Activated CD4-positive, alpha-beta T cell treated with anti-CD3 and anti-CD28 coated beads, Interleukin-2, amount 50 U/mL, for 4 hours (primary cell): ENCODE measurements around the gene LRP5.

Experiments
- DNase-seq, 2 experiments: peaks; one replicate each; pipeline ENCODE4 v3.0.0-alpha.2; 2020

The LRP5 gene

DNA sequence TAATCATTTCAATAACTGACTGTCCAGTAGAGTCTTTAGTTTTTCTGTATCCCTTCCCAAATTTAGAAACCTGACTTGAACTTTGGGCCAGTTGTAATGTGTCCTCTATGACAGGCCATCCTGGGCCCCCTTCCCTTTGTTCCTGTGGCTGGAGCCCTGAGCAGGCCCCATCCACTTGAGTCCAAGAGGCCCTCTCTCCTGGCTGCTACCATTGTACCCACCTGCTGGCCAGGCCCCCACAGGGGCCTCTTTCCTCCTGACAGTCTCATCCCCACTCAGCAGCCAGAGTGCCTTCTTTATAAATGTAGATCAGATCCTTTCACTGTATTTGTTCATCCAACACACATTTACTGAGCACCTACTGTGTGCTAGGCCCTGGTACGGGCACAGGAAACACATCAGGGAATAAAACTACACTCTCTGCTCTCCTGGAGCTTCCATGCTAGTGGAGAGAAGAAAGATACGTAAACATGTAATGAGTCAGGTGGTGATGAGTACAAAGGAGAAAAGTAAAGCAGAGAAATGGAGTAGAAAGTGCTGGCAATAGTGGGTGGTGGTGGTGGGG, 2.7 kb upstream of the LRP5 start:
- DNase-seq, result no peak

DNA sequence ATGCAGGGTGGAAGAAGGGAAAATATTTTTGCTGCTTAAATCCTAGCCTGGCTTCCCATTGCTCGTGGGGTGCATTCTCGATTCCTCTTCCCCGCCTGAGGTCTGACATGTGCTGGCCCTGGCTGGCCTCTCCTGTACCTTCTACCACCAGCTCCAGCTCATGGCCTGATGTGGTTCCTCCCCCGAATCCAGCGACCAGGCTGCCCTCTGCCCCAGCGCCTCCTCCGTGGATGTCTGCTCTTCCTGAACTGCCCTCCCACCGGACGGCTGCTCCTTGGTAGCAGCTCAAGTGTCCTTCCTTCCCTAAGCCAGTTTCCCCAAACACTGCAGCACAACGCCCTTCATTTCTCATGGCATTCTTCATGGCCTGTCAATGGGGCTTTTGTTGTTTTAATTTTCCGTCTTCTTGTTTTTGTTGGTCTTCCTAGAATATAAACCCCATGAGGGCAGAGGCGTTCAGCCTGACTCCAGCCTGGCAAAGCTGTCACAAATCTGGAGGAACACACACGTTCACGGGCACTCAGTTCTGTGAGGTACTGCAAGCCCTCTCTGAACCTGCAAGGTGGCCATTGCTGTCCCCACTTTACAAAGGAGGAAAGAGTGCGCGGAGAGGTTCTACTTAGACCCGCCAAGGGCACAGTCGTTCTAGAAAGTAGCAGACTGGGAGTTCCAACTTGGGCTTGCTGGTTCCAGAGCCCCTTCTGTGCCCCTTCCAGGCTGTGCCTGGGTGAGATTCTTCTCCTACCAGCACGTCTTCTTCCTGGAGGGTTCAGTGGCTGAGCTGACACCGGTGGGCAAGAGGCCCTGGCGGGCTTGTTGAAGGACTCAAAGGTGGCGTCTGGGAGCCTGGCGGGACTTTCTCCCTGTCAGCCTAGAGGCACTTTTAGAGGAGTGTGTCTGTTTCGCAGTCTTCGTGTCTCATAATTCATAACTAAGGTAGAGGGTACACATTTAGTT, 953 bp upstream of the LRP5 start:
- DNase-seq, result no peak

DNA sequence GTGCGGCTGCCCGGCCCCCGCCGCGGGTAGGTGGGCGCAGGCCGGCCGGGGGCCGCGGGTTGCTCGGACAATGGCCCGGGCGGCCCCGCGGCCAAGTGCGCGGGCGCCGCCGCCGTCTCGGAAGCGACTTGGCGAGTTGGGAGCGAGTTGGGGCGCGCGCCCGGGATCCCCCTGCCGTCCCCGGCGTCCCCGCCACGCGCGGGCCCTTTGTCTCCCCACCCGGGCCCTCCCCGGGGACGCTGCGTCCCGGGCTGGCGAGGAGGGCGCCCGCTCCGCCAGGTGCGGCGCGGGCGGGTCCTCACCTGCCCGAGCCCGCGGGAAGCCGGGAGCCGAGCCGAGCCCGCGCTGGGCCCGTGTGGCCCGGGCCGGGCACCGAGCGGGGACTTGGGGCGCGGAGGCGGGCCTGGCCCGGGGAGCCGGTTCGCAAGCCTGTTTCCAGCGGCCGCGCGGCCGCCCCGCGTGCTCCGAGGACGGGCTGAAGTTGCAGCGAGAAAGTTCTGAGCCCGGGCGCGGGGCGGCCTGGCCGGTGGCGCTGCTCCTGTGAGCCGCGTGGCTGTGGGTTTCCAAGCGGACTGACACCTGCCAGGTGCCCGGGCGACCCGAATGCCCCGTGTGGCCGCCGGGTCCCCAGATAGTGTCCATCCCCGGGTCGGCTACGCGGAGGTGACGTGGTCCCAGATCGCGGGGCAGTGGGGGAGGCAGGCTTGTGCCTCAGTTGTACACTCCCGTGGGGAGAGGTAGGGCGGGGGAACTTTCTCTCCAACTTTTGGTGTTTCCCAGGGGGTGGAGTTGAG, 586 bp downstream of the LRP5 start:
- no peak for DNase-seq

DNA sequence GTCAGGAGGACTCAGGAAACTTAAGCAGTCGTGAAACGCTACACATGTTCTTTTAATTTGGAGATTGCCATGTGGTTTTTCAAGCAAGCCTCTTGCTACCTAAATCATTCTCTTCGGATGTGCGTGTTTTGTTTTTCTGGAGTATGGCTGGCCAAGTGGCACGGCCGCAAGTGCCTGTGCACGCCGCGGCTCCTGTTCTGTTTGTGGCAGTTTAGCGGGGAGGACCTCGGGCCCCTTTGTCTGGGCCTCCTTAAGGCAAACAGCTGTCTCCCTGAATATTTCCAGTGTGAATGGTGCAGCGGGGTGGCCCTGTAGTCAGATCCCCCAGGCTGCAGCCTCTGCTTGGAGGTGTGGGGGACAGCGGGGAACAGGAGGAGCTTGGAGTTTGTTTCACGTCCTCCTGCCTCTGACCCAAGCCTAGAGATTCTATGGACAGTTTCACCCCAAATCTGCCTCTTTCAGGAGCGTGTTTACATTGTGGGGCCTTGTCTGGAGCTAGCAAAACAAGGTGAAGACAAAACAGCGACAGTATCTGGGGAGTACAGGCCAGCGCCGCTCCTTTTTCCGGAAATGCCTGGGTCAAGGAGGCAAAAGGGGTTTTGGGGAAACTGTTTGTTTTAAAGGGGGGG, 1.3 kb downstream of the LRP5 start:
- no peak for DNase-seq

DNA sequence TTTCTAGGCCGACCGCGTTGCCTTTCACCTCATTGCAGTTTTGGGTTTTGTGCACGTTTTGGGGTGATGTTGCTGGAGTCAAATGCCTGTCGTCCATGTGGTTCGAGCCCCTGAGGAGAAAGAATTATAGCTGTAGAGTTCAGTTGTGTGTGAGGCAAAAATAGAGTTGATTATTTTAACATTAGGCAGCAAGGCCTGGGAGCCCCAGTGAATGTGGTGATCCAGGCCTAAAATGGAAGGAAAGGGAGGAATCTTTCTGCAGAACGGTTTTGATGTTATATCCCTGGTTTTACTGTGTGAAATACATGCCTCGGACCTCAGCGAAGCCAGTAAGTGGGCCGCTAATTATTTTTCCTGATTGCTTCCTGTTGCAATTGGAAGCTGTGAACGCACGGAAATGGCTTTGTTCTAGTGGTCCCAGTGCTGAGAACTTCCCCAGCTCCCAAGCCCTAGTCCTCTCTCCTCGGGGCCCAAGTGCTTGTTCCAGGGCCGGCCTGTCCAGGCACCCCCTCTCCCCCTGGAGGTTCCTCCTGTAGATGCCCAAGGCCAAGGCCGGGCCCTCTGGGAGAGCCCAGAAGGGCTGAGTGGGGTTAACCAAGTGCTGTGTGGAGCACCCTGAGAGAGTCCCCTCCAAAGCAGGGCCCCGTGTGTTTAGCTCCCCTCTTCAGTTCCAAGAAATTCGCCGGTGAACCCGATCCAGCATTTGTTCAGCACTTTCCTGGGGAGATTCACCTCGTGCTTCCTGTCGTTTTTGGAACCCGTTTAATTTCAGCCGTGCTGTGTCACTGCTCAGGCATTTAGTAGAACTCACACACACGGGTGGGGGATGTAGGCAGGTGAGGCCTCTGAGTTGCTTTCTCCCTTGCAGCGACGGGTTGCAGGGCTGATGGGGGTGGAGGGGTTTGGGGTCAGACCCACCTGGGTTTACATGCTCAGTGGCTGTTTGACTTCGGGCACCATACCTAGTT, 2.1 kb downstream of the LRP5 start:
- no peak for DNase-seq

DNA sequence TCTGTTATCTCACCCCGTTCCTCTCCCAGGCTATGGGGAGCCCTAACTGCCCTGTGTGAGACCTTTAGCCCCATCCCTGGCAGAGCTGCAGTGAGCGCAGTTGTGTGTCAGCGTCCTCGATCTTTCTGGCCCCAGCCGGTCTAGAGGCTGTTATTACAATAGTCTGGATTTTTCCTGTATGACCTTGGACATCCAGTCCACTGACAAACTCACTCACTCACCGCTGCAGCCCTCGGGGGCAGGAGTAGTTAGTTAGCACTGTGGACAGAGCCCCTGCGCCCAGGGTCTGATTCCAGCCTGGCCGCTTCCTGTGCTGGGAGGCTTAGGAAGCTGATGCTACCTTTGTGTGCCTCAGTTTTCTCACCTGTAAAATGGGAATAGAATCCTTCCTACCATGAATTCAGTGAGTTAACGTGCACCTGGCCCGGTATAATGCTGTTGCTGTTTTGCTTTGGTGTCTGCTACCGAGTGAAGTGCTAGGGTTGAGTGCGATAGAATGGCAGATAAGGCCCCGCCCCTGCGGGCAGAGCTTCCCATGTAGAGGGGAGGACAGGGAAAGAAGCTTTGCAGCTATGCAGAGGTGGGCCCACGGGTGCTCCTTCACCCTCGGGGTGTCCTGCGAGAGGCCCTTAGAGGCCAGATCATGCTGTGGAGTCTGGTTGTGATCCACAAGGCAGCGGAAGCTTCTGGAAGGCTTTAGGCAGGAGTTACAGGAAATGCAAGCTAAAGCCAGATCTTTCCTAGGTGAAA, 3.0 kb downstream of the LRP5 start:
- no peak for DNase-seq

DNA sequence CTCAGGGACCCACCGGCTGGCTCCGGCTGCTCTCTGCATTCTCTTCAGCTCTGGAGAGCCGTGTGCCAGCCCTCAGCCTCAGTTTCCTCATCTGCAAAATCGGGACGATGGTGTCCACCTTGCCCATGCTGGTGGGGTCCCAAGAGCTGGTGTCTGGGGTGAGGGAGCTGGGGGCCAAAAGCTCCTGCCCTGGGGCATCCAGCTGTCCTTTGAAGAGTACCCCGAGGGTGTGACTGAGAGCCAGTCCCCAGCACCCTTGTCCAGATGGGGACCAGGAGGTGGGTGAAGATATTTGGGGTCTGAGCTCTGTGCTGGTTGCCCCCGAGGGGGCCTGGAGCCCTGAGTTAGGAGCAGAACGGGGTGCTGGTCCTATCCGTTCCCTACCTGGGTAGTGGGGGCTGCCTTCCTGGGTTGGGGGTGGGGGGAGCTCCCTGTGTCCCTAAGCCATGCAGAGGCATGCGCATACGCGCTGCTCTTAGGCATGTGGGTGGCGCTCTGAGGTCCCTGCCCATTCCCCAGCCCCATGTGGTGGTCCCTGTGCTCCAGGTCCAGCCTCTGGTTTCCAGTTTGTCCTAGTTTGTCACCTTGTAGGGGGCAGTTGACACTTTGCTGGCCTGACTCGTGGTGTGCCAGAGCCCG, 4.9 kb downstream of the LRP5 start:
- DNase-seq, result no peak

DNA sequence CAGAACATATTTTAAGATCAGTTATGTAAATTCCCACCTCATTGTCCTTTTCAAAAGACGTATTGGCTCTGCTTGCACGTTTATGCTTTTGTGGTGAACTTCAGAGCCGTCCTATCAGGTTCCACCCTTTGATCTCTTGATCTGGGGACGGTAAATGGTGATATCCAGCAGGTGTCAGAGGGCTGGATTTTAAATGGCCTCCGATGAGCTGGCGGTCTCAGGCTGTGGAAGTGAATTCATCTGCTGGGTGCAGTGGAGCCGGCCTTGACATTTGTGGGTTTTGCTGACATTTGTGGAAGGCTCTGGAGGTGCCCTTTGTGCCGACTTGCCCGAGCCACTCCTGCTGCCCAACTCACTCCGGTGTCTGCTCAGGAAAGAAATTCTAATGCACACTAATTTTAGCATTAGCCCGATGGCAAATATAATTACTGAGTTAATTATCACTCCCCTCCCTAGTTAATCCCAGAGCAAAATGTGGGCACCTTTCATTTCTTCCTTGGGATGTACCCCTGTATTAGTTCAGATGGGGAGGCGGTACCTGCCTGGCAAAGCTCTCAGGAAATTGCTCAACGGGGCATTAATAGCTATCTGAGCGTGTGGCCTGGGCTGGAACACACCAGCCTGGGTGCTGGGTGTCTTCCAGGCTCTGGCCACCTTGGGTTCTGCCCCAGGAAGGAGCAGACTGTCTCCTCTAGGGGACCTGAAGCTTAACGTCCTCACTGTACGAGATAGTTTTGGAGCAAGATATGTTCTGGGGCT, 9.1 kb downstream of the LRP5 start:
- DNase-seq, result no peak

DNA sequence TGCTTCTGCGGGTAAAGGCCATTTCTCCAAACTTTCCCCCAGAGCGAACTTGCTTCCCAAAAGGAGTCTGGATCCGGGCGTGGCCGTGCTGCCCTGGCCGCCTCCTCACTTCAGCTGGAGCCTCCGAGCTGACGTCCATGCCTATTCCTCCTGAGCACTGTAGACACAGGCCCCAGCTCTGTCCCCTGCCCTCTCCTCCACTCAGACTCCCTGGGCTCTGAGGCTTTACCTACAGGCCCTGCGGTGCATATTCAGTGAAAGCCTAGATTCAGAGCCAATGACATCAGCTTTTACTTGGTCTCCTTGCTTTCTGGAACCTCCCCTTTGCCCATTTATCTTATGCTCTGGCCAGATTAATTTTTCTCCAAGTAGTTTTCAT, 9.7 kb downstream of the LRP5 start:
- DNase-seq, result no peak

DNA sequence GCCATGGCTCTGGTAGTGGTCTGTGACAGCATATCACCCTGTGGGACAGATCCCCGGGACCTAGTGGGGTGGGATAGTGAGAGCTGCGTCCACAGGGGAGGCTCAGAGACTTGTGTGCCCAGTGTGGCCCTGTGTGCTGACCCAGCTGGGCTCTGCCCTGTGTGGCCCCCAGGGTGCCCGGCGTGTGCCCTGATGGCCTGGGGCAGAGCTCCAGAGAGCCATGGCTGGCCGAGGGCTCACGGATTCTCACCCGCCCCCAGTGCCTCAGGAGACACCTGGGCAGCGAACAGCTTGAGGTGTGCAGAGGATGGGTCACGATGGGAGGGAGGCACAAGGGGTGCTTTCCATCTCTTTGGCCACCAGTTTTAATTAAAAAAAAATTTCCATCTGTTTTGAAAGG, 11.8 kb downstream of the LRP5 start:
- no peak for DNase-seq

DNA sequence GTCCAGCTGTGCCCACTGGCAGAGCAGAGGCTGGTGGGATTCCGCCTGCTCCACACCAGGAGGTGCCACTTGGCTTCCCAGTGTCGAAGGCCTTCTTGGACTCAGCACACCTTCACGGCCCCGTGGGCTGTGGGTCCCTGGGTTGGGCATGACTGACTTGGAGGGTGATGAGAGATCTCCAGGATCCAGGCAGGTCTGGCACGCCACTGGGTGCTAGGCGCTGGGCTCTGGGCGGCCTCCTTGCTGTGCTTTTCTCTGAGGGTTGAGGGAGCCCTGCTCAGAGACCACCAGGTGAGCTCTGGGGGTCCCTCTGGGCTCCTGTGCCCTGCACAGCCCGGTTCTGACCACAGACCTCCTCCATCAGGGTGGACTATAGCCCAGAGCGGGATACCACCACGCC, 12.3 kb downstream of the LRP5 start:
- no peak for DNase-seq

DNA sequence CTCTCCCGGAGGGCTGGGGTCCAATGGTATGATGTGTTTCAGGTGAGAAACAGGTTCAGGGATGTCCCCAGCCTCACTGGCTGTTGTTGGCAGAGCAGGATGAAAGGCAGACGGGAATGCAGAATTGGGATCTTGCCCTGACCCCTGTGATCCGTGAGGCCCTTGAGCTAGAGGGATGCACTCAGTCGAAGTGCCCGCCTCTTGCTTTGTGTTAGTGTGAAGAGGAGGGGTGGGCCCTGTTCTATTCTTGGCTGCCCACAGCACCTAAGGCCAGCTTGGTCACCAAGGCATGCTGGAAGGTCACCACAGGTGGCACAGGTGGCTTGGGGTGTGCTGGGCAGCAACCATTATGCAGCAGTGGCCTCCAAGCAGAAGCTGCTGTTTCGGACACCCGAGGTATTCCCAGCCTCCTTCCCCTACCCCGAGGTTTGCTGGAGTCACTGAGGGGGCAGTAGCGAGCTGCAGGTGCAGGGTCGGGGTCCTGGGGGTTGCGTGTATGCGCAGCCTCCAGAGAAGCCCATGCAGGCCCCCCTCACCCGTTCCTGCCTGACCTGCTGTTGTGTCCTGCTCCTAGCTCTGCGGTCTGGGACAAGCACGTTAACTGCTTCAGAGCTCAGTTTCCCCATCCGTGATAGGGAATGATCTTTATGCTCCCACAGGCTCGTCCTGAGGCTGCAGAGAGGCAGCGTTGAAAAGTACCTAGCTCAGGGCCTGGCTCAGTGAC, 13.0 kb downstream of the LRP5 start:
- no peak for DNase-seq

DNA sequence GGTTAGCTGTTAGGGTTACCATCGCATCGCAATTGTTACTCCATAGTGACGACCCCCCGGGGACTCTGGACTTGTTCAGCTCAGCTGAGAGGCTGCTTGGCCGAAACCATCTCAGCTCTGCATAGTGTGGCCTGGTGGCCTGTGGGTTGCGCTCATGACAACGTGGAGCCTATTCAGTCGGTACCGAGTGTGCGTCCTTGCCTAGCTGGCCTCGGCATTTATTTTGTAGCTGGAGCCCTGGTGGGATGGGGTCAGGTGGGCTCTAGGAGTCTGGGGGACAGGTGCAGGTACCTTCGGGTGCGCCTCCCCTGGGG, 13.5 kb downstream of the LRP5 start:
- DNase-seq, result no peak

DNA sequence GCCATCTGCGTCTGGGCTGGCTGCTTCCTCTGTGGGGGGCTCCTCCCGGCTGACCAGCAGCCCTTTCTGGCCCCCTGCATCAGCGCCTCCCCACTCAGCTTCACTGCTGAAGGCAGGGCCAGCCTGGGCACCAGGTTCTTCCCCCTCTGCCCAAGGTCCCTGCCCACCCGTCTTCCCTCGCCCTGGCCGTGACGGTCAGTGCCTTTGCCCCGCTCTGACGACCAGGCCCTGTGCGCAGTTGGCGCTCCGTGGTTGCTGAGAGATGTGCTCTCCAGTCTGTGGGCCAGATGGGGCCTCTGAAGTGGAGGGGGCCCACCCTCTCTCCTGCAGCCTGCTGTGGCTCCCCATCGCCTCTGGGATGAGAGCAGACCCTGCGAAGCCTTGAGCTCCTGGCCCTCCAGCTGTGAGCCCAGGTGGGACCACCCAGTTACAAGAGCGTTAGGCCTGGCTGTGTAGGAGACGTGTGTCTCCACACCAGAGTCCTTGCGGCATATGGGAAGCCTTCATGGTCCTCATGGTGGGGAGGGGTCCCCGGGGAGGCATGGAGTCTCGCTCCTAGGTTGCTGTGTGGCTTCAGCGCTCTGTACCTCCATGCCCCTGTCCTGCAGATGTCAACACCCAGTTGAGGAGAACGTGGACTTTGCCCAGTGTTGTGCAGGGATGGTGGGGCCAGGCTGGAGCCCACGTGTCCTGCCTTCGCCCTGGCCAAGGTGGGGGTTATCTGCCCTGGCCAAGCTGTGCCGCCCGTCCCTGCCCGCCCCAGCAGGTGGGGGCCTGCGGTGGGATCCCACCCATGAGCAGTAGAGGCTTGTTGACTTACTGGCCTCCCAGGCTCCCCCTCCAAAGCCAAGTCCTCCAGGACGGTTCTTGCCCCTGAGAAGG, 14.2 kb downstream of the LRP5 start:
- DNase-seq, result no peak

DNA sequence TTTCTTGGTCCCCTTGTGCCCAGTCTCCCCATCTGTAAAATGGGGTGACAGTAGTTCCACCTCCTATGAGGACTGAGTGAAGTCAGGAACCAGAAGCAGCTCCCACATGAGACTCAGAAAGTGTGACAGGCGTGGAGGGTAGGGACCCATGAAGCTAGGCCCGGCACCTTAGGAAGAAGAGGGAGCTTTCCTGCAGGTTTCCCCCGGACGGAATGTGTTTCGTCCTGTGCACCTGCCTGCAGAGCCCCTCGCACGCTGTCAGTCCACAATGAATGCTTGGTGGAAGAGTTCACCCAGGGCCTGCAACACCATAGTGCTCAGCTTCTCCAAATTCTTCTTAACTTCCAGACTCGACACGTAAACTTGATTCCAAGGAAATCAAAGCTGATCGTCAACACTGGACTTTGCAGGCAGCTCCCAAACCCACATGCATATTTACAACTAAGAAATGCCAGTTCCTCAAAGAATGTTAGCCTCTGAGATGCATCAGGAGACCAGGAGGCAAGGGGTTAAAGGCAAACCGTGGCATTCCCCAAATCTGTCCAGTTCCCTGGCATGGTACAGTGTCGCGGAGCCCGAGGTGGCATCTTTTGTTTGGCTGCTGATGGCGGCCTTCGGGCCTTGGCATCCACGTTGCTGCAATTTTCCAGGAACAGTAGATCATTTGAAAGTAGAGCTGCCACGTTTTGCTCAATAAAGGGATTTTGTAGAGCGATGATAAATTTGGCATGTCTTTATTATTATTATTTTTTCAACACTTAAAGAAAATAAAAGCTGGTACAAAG, 15.4 kb downstream of the LRP5 start:
- no peak for DNase-seq

DNA sequence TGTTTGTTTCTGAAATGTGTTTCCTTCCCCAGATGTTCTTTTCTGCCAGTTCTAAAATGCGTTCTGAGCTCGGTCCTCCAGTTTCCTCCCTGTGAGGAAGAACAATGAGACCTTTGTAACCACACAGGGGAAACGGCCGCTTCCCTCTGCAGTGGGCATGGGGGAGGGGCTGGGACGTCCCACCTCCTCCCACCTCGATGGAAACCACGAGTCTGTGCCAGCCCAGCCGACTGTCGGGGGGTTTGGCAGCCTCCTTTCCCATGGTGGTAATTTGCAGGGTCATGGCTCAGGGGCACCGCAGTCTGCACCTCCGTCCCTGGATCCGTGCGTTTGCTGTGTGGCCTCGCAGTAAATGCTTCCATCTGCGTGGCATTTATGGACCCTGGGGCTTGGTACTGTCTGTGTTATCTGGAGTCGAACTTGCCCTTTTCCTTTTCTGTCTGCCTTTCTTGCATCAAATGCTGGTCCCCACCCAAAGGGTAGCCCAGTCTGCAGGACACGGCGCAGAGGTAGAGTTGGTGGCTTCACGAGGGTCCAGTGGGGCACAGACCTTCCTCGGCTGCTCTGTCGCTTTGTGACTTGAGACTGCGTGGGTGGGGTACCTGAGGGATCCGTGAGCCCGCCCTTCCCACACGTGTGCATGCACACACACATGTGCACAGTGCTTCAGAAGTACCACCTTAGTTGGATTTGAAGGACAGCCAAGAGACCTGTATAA, 16.1 kb downstream of the LRP5 start:
- no peak for DNase-seq

DNA sequence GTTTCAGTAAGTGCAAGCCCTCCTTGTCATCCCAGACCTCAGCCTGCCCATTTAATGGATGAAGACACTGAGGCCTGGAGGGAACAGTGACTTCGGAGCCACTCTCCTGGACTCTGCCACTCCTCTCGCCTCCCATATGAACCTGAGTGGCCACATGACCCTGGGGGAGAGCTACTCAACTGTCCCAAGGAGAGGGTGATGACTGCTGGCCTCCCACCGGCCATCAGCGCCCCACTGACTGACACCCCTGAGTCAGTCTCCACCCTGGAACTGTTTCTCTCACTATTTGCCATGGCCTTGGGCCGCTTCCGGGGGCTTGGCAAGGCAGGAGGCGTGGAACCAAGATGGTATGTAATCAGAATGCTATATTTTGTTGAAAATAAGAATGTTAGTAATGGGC, 17.1 kb downstream of the LRP5 start:
- DNase-seq, result no peak
